Fibroblast of lung (primary cell): ENCODE data around the gene ADGRL2. TPM values are rescaled to one million over a fixed set of nuclear protein-coding genes. Genes with fewer than 3 reads are reported as not detected.

Experiments used
- DNase-seq, 2 donors: peaks; one replicate each; pipeline versions ENCODE4 v3.0.0 to v3.0.0-alpha.2; 2010; ENCODE audit warnings: low read depth in 2 of 2
- H2AFZ ChIP-seq: 2 replicates; pipeline ENCODE4 v1.5.1; 2012; ENCODE audit warnings: low read length, control low read depth, inconsistent platforms
- H3K27ac ChIP-seq: 2 replicates; pipeline ENCODE4 v1.5.1; 2011; ENCODE audit warnings: low read length, control low read depth; ENCODE audit not compliant: insufficient read depth
- H3K27me3 ChIP-seq: 2 replicates; pipeline ENCODE4 v1.5.1; 2011; ENCODE audit warnings: mild to moderate bottlenecking, low read length; ENCODE audit not compliant: control insufficient read depth, insufficient read depth
- H3K36me3 ChIP-seq: 2 replicates; pipeline ENCODE4 v1.5.1; 2011; ENCODE audit warnings: low read length; ENCODE audit not compliant: control insufficient read depth, insufficient read depth
- H3K4me1 ChIP-seq: 2 replicates; pipeline ENCODE4 v1.5.1; 2011; ENCODE audit warnings: low read length; ENCODE audit not compliant: control insufficient read depth, insufficient read depth; ENCODE audit errors: extremely low read depth
- H3K4me2 ChIP-seq: 2 replicates; pipeline ENCODE4 v1.5.1; 2011; ENCODE audit warnings: low read length, control low read depth; ENCODE audit not compliant: insufficient read depth; ENCODE audit errors: extremely low read depth
- H3K4me3 ChIP-seq, 4 experiments: fragments of 200-600 bp in 1 of 4; sonication (generic) in 1 of 4; replicated peaks in 1 of 4; 2 replicates each; pipeline ENCODE4 v1.5.1; 2011 to 2016; ENCODE audit warnings: low read length in 4 of 4, low read depth in 3 of 4, mild to moderate bottlenecking in 3 of 4, control low read depth in 2 of 4, inconsistent platforms in 1 of 4, mixed read lengths in 1 of 4; ENCODE audit not compliant: insufficient read depth in 1 of 4; ENCODE audit errors: control extremely low read depth in 1 of 4
- H3K79me2 ChIP-seq: 2 replicates; pipeline ENCODE4 v1.5.1; 2012; ENCODE audit warnings: mild to moderate bottlenecking, low read length, inconsistent platforms; ENCODE audit not compliant: control insufficient read depth, insufficient read depth
- H3K9ac ChIP-seq: 2 replicates; pipeline ENCODE4 v1.5.1; 2011; ENCODE audit warnings: mild to moderate bottlenecking, low read length, control low read depth; ENCODE audit not compliant: insufficient read depth
- H3K9me3 ChIP-seq: 2 replicates; pipeline ENCODE4 v1.5.1; 2012; ENCODE audit warnings: low read depth, low read length; ENCODE audit not compliant: control insufficient read depth, insufficient read depth
- H4K20me1 ChIP-seq: 2 replicates; pipeline ENCODE4 v1.5.1; 2011; ENCODE audit warnings: low read length; ENCODE audit not compliant: control insufficient read depth, insufficient read depth; ENCODE audit errors: extremely low read depth
- EZH2 ChIP-seq: IDR thresholded peaks from 2 replicates; pipeline ENCODE4 v1.5.1; 2012; ENCODE audit warnings: low read length, control low read depth, mild to moderate bottlenecking; ENCODE audit errors: missing control alignments
- polyA plus RNA-seq, 2 donors: library from polyadenylated mRNA; depleted of rRNA in 1 of 2; stranded (reverse) in 1 of 2; unstranded in 1 of 2; fragments of >200 nt; gene quantifications; 2 replicates each; pipeline ENCODE4 v1.2.1, GENCODE V29; 2011 to 2012; ENCODE audit warnings: missing spikeins in 1 of 2
- total RNA-seq: library from RNA; depleted of rRNA; stranded (reverse); fragments of >200 nt; gene quantifications from 2 replicates; pipeline ENCODE4 v1.2.1, GENCODE V29; 2014
- TF ChIP-seq, protein P1 (sequence below), 2 donors: IDR thresholded peaks in 1 of 2; conservative IDR thresholded peaks in 1 of 2; 1 replicate in 1 of 2; 2 replicates in 1 of 2; pipeline ENCODE4 v1.5.1; 2011 to 2012; ENCODE audit warnings: low read length in 2 of 2, control low read depth in 1 of 2, inconsistent platforms in 1 of 2, low read depth in 1 of 2, mild to moderate bottlenecking in 1 of 2

Gene ADGRL2
- total and polyA plus RNA-seq, 2 donors (not counting 1 experiment from before 2014, with no cell fraction given), result 74.1 to 196 TPM

DNA sequence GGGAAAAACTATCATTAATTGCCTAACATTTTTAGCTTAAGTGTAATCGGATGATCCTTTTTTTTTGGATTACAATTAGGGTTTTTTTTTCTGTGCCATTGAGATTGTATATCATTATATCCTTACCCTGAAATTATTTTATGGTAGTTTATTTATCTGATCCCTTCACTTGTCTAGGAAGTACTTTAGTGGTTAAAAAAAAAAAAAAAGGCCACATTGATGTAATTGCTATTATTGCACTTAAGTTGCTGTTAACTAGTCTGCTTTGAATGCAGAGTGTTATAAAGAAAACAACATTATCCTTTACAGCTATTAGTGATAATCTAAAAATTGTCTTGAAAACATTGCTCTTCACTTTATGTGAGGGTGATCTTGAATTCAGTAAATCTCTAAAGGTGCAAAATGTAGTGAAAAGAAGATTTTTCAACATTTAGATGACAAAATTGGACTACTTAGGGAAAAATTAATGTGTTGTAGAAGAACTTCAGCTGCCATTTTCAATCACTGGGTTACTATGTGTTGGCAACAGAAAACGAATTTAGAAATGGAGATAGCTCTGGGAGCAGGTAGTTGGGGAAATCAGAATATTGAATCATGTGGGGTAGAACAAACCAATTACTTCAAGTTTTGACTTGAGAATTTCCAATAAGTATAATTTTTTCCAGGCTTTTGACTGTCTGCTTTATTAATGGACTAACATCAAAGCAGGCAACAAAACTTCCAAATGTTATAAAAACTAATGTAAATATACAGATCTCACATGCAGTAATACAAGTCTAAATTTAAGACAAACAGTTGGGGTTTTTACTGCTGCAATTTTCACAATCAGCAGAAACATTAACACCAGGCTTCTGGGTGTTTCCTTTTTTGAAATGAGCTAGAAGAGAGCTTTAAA, 5.0 kb downstream of the ADGRL2 start:
- no peaks in the 10 kb centered on the region for H3K27me3 ChIP-seq
- H3K79me2 ChIP-seq, result peaks cover 92% of the 10 kb centered on the region
- H3K4me1 ChIP-seq, result no peaks in the 10 kb centered on the region
- no peak for DNase-seq
- peak overlapping the region in 1 of 4 experiments; percentile 10 for H3K4me3 ChIP-seq
- no peaks in the 10 kb centered on the region for H4K20me1 ChIP-seq
- no peaks in the 10 kb centered on the region for H3K36me3 ChIP-seq
- no peak overlapping the region for H2AFZ ChIP-seq
- no peak for TF ChIP-seq EZH2
- TF ChIP-seq, protein P1, sequence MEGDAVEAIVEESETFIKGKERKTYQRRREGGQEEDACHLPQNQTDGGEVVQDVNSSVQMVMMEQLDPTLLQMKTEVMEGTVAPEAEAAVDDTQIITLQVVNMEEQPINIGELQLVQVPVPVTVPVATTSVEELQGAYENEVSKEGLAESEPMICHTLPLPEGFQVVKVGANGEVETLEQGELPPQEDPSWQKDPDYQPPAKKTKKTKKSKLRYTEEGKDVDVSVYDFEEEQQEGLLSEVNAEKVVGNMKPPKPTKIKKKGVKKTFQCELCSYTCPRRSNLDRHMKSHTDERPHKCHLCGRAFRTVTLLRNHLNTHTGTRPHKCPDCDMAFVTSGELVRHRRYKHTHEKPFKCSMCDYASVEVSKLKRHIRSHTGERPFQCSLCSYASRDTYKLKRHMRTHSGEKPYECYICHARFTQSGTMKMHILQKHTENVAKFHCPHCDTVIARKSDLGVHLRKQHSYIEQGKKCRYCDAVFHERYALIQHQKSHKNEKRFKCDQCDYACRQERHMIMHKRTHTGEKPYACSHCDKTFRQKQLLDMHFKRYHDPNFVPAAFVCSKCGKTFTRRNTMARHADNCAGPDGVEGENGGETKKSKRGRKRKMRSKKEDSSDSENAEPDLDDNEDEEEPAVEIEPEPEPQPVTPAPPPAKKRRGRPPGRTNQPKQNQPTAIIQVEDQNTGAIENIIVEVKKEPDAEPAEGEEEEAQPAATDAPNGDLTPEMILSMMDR (conservative IDR thresholded peaks at IDR 0.05 in 1 of 2, IDR thresholded peaks at IDR 0.05 in 1 of 2; ENCODE audit: low read depth in 1 of 2, low read length in 2 of 2), result no peak
- no peaks in the 10 kb centered on the region for H3K9me3 ChIP-seq
- no peak overlapping the region for H3K9ac ChIP-seq
- H3K4me2 ChIP-seq, result peak overlapping the region; percentile 48
- no peak overlapping the region for H3K27ac ChIP-seq

- no peak overlapping the region for H3K9ac ChIP-seq
- H3K4me3 ChIP-seq, result no peak overlapping the region
- no peak overlapping the region for H3K27ac ChIP-seq
- no peaks in the 10 kb centered on the region for H4K20me1 ChIP-seq
- TF ChIP-seq, protein P1 (conservative IDR thresholded peaks at IDR 0.05 in 1 of 2, IDR thresholded peaks at IDR 0.05 in 1 of 2; ENCODE audit: low read depth in 1 of 2, low read length in 2 of 2), result no peak
- TF ChIP-seq EZH2, result no peak
- no peak overlapping the region for H2AFZ ChIP-seq
- no peaks in the 10 kb centered on the region for H3K27me3 ChIP-seq
- H3K4me1 ChIP-seq, result no peaks in the 10 kb centered on the region
- DNase-seq, result no peak
- H3K9me3 ChIP-seq, result no peaks in the 10 kb centered on the region
- H3K36me3 ChIP-seq, result no peaks in the 10 kb centered on the region
- H3K4me2 ChIP-seq, result peak overlapping the region; percentile 48
- H3K79me2 ChIP-seq, result peaks cover 96% of the 10 kb centered on the region
These were observed 5.7 kb downstream of the ADGRL2 start for GRCh38 chr1:81806432-81806770.

- Histone ChIP-seq H4K20me1 (no peaks in the 10 kb centered on the region), H3K4me1 (no peaks in the 10 kb centered on the region), H3K4me2 (peak overlapping the region; percentile 46), H3K36me3 (no peaks in the 10 kb centered on the region), H3K79me2 (peaks cover 91% of the 10 kb centered on the region), H3K9ac (no peak overlapping the region), H3K27me3 (no peaks in the 10 kb centered on the region), H2AFZ (no peak overlapping the region), H3K9me3 (no peaks in the 10 kb centered on the region), H3K4me3 (no peak overlapping the region), H3K27ac (no peak overlapping the region)
- no peak for DNase-seq
- TF ChIP-seq, protein P1 (conservative IDR thresholded peaks at IDR 0.05 in 1 of 2, IDR thresholded peaks at IDR 0.05 in 1 of 2; ENCODE audit: low read depth in 1 of 2, low read length in 2 of 2), result no peak
- no peak for TF ChIP-seq EZH2
These were observed 8.0 kb downstream of the ADGRL2 start for GRCh38 chr1:81808760-81809159.
